HG03039 (cell line): ENCODE measurements around the gene MAPKAPK3.

ENCODE experiments used
- ATAC-seq: cut with Tn5 transposase; IDR thresholded peaks from one replicate; pipeline ENCODE4 v1.9.1; 2021; ENCODE audit warnings: mild to moderate bottlenecking, moderate library complexity; ENCODE audit not compliant: unreplicated experiment

Gene MAPKAPK3

GRCh38 chr3:50587373-50587772 is 29.6 kb upstream of the MAPKAPK3 start:
- no peak for ATAC-seq

GRCh38 chr3:50587806-50588758 is 28.9 kb upstream of the MAPKAPK3 start:
- ATAC-seq: no peak

GRCh38 chr3:50588759-50589433 is 28.1 kb upstream of the MAPKAPK3 start:
- ATAC-seq: no peak

GRCh38 chr3:50591196-50591741 is 25.7 kb upstream of the MAPKAPK3 start:
- ATAC-seq: no peak

GRCh38 chr3:50592568-50592967 is 24.4 kb upstream of the MAPKAPK3 start:
- ATAC-seq: no peak

- ATAC-seq: no peak
Measured at GRCh38 chr3:50594253-50594785, 22.6 kb upstream of the MAPKAPK3 start.

- no peak for ATAC-seq
Measured at GRCh38 chr3:50599115-50599715, 17.7 kb upstream of the MAPKAPK3 start.

GRCh38 chr3:50599716-50600118 is 17.2 kb upstream of the MAPKAPK3 start:
- ATAC-seq: no peak

- ATAC-seq: no peak
Measured at GRCh38 chr3:50600141-50600753, 16.7 kb upstream of the MAPKAPK3 start.

GRCh38 chr3:50600841-50601591 is 15.9 kb upstream of the MAPKAPK3 start:
- no peak for ATAC-seq

- ATAC-seq: no peak
Measured at GRCh38 chr3:50602595-50603191, 14.3 kb upstream of the MAPKAPK3 start.

- ATAC-seq: no peak
Measured at GRCh38 chr3:50603261-50604109, 13.5 kb upstream of the MAPKAPK3 start.

GRCh38 chr3:50604110-50604621 is 12.8 kb upstream of the MAPKAPK3 start:
- no peak for ATAC-seq

GRCh38 chr3:50604628-50605588 is 12.0 kb upstream of the MAPKAPK3 start:
- ATAC-seq: no peak

- ATAC-seq: no peak
Measured at GRCh38 chr3:50605901-50606326, 11.0 kb upstream of the MAPKAPK3 start.

- ATAC-seq: no peak
Measured at GRCh38 chr3:50606596-50606995, 10.4 kb upstream of the MAPKAPK3 start.
